Glutamatergic neuron (in vitro differentiated cells): ENCODE results near the gene VAMP8. TPM values are rescaled to one million over a fixed set of nuclear protein-coding genes. Genes with fewer than 3 reads are reported as not detected.

ENCODE experiments used
- DNase-seq: peaks from one replicate; pipeline ENCODE4 v3.0.0; 2022
- H3K27ac Mint-ChIP-seq: one replicate; pipeline ENCODE4 v1.8.0; 2020; ENCODE audit warnings: mild to moderate bottlenecking, mixed read lengths, inconsistent platforms; ENCODE audit not compliant: unreplicated experiment
- H3K27me3 Mint-ChIP-seq: one replicate; pipeline ENCODE4 v1.8.0; 2020; ENCODE audit warnings: mild to moderate bottlenecking, moderate library complexity, mixed read lengths, inconsistent platforms; ENCODE audit not compliant: unreplicated experiment
- H3K36me3 Mint-ChIP-seq: one replicate; pipeline ENCODE4 v1.8.0; 2020; ENCODE audit warnings: mild to moderate bottlenecking, mixed read lengths, inconsistent platforms; ENCODE audit not compliant: unreplicated experiment
- H3K4me1 Mint-ChIP-seq: one replicate; pipeline ENCODE4 v1.8.0; 2020; ENCODE audit warnings: mild to moderate bottlenecking, low read depth, mixed read lengths, inconsistent platforms; ENCODE audit not compliant: unreplicated experiment
- H3K4me3 Mint-ChIP-seq: one replicate; pipeline ENCODE4 v1.8.0; 2020; ENCODE audit warnings: mild to moderate bottlenecking, mixed read lengths, inconsistent platforms; ENCODE audit not compliant: unreplicated experiment
- H3K9me3 Mint-ChIP-seq: one replicate; pipeline ENCODE4 v1.8.0; 2020; ENCODE audit warnings: mild to moderate bottlenecking, moderate library complexity, mixed read lengths, inconsistent platforms; ENCODE audit not compliant: unreplicated experiment
- total RNA-seq: library from RNA; stranded (reverse); fragmentation: NEBNext Ultra II Directional; extraction: Animal tissue kit (Norgen Biotek cat#: 25700); gene quantifications from one replicate; pipeline ENCODE4 v1.2.1, GENCODE V29; 2021; ENCODE audit not compliant: unreplicated experiment
- TF ChIP-seq, protein P1 (sequence below): fragments of 200-600 bp; sonication (generic); IDR thresholded peaks from one replicate; pipeline ENCODE4 v1.5.0; 2021; ENCODE audit not compliant: partially characterized antibody, unreplicated experiment

VAMP8 gene
- total RNA-seq, 1 donor from 2014 or later: 0.78 TPM

DNA sequence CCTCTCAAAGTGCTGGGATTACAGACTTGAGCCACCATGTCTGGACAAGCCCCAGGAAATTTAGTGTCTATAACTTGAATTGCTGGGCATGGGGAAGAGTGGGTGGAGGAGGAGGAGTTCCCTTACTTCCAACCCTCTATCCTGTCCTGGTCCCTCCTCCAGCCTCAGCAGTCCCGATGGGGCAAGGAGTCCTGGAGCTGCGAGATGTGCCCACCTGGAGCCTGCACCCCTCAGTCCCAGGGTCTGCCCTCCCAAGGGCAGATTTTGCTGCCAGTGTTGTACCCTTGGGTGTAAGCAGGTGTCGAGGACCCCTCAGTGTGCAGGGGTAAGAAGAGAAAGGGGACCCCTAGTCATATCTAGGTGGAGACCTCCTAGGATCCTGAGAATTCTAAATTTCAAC lies 2.8 kb downstream of the VAMP8 start:
- H3K4me3 Mint-ChIP-seq: no peak overlapping the region
- TF ChIP-seq, protein P1, sequence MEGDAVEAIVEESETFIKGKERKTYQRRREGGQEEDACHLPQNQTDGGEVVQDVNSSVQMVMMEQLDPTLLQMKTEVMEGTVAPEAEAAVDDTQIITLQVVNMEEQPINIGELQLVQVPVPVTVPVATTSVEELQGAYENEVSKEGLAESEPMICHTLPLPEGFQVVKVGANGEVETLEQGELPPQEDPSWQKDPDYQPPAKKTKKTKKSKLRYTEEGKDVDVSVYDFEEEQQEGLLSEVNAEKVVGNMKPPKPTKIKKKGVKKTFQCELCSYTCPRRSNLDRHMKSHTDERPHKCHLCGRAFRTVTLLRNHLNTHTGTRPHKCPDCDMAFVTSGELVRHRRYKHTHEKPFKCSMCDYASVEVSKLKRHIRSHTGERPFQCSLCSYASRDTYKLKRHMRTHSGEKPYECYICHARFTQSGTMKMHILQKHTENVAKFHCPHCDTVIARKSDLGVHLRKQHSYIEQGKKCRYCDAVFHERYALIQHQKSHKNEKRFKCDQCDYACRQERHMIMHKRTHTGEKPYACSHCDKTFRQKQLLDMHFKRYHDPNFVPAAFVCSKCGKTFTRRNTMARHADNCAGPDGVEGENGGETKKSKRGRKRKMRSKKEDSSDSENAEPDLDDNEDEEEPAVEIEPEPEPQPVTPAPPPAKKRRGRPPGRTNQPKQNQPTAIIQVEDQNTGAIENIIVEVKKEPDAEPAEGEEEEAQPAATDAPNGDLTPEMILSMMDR: no peak

DNA sequence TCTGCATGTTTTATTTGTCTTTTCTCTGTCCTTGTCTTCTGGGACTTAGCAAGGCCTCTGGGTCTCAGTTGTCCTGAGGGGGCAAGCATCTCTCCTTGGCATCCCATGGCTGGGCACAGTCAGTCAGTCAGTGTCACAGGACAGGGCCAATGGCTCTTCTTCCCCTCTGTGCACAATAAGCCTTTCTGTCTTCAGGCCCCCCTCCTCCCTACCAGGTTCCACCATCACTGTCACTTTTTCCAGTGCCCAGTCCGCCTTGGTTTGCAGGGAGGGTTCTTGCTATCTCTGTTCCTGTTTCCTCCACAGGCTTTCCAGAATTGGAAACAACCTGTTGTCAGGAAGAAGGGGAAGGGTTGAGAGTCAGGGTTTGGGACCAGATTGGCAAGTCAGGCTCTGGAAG lies 5.1 kb downstream of the VAMP8 start:
- peaks cover 8% of the 10 kb centered on the region for H3K27me3 Mint-ChIP-seq
- H3K4me3 Mint-ChIP-seq: no peak overlapping the region
- no peak for DNase-seq
- H3K36me3 Mint-ChIP-seq: no peaks in the 10 kb centered on the region
- TF ChIP-seq, protein P1: no peak
- H3K9me3 Mint-ChIP-seq: peaks cover 2% of the 10 kb centered on the region
- no peak overlapping the region for H3K27ac Mint-ChIP-seq
- peaks cover 10% of the 10 kb centered on the region for H3K4me1 Mint-ChIP-seq

More for the DNA sequence above, 2.8 kb downstream of the VAMP8 start:
- DNase-seq: no peak
- Mint-ChIP-seq H3K9me3 (peaks cover 2% of the 10 kb centered on the region), H3K4me1 (peaks cover 10% of the 10 kb centered on the region), H3K36me3 (no peaks in the 10 kb centered on the region), H3K27me3 (peaks cover 8% of the 10 kb centered on the region), H3K27ac (no peak overlapping the region)

DNA sequence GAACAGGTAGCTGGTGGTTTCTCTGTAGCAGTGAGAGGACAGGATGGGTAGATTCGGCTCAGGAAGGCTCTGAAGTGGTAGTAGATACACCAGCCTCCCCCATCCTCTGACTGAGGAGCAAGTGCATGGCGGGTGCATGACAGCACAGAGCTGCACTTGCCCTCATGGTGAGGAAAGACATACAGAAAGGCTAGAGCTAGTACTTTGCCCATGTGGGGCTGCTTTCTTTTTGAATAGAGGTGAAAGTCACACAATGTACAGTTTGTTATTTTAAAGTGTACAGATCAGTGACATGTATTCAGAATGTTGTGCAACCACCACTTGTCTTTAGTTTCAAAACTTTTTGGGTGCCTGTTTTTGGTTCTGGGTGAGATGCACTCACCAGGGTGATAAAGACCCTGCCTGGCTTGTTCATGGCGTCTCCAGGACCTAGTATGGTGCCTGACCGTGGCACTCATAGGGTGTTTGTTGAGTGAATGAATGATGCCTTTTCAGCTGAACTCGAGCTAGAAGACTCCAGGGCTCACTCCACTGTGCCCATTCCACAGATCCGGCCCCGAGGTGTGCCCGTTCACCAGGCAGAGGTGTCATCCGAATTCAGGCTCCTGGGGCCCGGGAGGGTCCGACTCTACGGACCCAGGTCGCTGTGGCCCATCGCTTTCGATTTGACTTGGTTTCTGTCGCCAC lies 6.4 kb downstream of the VAMP8 start:
- no peak overlapping the region for H3K27ac Mint-ChIP-seq

DNA sequence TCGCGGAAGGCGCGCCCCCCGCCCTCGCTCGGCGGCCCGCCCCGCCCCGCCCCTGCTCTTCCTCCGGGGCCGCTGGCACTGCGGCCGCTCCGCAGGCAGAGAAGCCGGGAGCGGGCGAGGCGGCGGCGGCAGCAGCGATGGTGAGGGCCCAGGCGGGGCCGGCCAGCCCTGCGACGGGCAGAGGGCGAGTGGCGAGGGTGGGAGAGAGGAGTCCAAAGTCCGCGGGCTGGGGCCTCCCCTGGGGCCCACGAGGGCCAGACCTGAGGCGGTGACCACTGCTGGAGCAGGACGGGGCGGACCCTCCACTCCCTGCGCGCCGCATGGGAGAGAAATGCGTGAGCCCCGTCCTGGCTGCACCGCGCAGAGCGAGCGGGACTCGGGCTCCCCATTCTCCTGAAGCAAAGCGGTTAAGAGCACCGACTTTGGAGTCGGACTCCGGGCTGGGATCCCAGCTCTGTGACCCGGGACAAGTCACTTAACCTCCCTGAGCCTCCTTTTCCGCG lies 7.0 kb downstream of the VAMP8 start, which contains the start of gene VAMP5:
VAMP5 (plus strand) TSS at position 78 of the 503 bp plus-strand sequence; CDS start at position 138, 60 bp downstream.
- peaks cover 6% of the 10 kb centered on the region for H3K27me3 Mint-ChIP-seq
- peaks cover 5% of the 10 kb centered on the region for H3K9me3 Mint-ChIP-seq
- no peaks in the 10 kb centered on the region for H3K36me3 Mint-ChIP-seq
- DNase-seq: peak; percentile 50
- no peaks in the 10 kb centered on the region for H3K4me1 Mint-ChIP-seq
- peak within 1 kb of the TSS; percentile 70 for H3K4me3 Mint-ChIP-seq
- peak within 1 kb of the TSS; percentile 48 for H3K27ac Mint-ChIP-seq
- TF ChIP-seq, protein P1: no peak

More for the DNA sequence above, 6.4 kb downstream of the VAMP8 start:
- TF ChIP-seq, protein P1: no peak
- Mint-ChIP-seq H3K4me3 (peak overlapping the region; percentile 70), H3K9me3 (peaks cover 5% of the 10 kb centered on the region), H3K27me3 (peaks cover 6% of the 10 kb centered on the region), H3K4me1 (peaks cover 4% of the 10 kb centered on the region), H3K36me3 (no peaks in the 10 kb centered on the region)
- DNase-seq: no peak
